HuH-7.5 (cell line): Measurements from ENCODE around the gene OCIAD2.
"Not testable (repeated sequence)": the region's sequence is repeated elsewhere in the genome, so short reads cannot be mapped to it uniquely, and the experiment has no call there.

Experiments
- DNase-seq: peaks from one replicate; pipeline ENCODE4 v3.0.0; 2011; ENCODE audit warnings: low spot score

OCIAD2 gene

GRCh38 chr4:48906206-48907173 lies at the start of gene OCIAD2:
Gene OCIAD2, minus strand, starts transcription at chr4:48906774. Its CDS starts 2,225 bp downstream, at chr4:48904549.
- no peak for DNase-seq

DNA sequence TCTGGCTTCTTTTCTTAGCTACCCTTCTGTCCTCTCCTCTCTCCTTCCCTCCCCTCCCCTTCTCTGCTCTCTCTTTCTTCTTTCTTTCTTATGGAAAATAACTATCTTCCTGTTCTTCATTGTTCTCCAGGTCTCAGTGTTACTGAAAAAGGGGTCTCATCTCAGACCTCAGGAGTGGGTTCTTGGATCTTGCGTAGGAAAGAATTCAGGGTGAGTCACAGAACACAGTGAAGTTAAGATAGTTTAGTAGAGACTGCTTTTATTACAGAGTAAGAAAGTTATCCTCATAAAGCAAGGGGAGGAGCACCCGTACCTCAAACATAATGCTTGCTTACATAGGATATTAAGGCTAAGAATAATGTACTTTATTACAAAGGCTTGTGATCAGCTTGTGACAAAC lies 47.7 kb upstream of the OCIAD2 start:
- DNase-seq, result no peak

GRCh38 chr4:48949518-48950219 lies 43.1 kb upstream of the OCIAD2 start:
- no peak for DNase-seq

DNA sequence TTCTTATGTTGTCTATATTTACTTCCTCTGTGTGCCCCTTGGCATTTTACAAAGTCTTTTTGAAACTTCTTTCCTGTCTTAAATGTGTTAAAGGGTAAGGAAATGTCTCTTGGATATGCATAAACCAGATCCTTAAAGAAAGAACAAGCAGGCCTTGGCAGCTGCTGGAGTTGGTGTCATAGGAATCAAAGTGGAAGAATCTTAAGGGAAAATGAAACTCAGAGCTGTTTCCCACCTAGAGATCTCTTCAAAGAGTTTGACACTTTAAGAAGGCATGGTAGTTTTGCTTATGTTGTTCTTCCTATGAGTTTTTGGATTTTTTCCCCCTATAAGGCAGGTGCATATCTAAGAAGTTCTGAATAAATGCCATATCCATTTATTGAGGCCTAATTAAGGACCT lies 42.5 kb upstream of the OCIAD2 start:
- DNase-seq, result no peak

GRCh38 chr4:48947731-48948130 lies 41.2 kb upstream of the OCIAD2 start:
- no peak for DNase-seq

DNA sequence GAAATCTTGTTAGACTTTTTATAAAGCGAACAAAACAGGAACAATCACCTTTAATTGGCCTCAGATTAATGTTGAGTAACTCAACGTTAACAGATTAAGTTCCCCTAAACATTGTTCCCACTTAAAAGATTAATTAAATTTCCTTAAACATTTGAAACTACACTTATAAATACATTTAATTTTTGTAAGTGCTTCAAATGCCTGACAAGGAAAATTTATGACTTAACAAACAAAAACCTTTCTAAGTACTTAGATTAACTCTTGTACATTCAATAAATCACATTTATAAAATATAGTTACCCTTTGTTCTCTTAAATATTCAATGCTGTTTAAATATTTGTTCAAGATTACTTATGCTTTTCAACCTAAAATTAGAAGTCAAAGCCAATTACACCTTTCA lies 39.4 kb upstream of the OCIAD2 start:
- DNase-seq, result no peak

DNA sequence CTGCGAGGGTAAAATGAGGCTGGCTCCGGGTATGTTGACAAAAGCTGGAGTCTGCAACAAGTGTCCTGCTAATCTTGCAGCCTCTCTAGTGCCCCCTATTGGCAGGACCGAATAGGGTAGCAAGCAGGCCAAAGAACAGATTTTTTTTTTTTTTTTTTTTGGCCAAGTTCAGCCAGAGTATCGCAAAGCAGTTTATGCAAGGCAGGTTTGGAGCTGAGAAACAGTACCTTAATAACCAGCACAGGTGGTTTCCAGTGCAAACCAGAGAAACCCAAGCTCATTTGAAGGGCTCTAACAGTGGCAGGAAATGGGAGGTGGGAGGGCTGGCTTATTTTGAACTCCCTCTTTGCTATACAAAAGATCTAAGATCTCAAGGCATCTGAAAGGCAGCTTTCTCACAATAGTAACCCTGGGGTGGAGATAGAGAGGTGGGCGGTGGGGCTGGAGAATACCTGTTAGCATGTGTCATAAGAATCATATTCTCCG lies 38.2 kb upstream of the OCIAD2 start:
- no peak for DNase-seq

- no peak for DNase-seq
Measured at GRCh38 chr4:48944252-48944651, 37.7 kb upstream of the OCIAD2 start.

DNA sequence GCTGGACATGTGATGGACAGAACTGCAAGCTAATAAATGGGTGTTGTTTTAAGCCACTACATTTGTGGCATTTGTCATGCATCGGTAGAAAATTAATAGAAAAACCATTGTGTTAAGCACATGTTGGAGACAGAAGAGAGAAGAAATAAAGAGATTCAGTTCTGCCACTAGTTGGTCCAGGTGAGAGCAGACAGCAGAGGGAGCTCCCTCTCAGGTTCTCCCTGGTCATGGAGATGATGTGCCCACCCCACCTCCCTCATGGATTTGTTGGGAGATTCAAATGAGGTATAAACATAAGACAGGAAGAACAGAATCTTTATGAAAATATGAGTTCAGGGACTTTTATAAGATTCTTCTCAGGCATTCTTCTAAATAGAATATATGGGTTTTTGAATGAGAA lies 36.8 kb upstream of the OCIAD2 start:
- DNase-seq, result no peak

DNA sequence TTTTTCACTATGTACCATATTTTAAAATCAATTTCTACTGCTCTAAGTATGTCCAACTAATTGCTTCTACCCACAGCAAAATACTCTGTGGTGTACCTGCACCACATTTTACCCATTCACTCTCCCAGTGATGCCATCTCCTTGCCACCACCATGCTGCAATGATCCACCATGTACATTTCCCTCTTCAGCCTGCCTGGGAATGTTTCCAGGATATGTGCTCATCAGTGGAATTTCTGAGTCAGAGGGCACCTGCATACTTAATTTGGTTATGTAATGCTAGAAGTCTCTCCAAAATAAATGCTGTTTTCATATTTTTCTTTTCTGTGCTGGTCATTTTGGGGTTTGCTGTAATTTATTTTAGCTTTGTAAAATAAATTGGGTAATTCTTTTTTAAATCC lies 33.2 kb upstream of the OCIAD2 start:
- no peak for DNase-seq

DNA sequence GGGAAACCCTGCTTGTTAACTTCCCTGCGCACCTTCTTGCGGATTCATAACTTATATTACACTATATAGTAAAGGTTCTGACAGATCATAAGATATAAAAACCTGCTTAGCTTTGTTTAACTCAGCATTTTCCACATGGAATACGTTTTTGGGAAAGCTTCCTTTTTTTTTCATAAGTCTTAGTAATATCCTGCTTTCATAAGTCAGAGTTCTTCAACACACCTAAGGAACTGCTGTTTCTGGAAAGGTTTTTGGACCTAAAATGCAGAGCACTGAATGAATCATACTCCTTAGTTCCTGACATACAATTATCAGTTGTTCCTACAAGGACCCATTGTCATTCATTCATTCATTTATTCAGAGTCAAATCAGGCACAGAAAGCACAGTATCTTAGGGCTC lies 32.3 kb upstream of the OCIAD2 start:
- DNase-seq, result no peak

GRCh38 chr4:48937033-48937432 lies 30.5 kb upstream of the OCIAD2 start:
- DNase-seq, result no peak

- DNase-seq, result no peak
Measured at GRCh38 chr4:48931459-48931858, 24.9 kb upstream of the OCIAD2 start.

GRCh38 chr4:48930654-48931053 lies 24.1 kb upstream of the OCIAD2 start:
- no peak for DNase-seq

DNA sequence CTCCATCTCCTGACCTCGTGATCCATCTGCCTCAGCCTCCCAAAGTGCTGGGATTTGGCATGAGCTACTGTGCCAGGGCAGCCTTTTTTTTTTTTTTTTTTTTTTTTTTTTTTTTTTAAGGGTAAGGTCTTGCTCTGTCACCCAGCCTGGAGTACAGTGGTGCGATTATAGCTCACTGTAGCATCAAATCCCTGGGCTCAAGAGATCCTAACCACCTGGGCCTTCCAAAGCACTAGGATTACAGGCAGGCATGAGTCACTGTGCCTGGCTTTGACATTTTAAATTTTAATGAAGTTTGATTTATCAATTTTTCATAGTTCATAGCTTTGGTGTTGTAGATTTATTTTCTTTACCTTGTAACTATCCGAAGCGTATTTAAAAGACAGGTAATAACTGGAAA lies 17.8 kb upstream of the OCIAD2 start:
- DNase-seq, result no peak

GRCh38 chr4:48923065-48923464 lies 16.5 kb upstream of the OCIAD2 start:
- DNase-seq, result not testable (repeated sequence)

- DNase-seq, result no peak
Measured at GRCh38 chr4:48914311-48914710, 7.7 kb upstream of the OCIAD2 start.

DNA sequence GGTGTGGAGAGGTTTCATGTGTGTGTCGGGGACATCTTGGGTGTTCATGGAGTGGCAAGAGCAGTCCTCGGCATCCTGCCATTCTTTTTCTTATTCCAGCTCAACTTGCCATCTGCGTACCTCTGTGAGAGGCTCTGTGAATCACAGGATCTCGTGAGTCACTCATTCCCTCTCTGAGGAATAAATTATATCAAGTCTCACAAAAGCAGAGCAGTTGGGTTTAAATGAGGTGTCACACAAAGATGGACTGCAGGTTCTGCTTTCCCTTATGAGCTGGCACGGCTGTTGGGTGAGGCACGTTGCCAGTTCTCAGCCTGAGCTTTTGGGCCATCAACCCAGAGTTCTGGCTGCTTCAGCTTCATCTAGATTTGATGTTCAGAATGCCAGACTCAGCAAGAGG lies 6.8 kb upstream of the OCIAD2 start:
- no peak for DNase-seq

GRCh38 chr4:48912349-48912748 lies 5.8 kb upstream of the OCIAD2 start:
- DNase-seq, result no peak

GRCh38 chr4:48910511-48910910 lies 3.9 kb upstream of the OCIAD2 start:
- DNase-seq, result no peak

- no peak for DNase-seq
Measured at GRCh38 chr4:48909697-48910096, 3.1 kb upstream of the OCIAD2 start.

DNA sequence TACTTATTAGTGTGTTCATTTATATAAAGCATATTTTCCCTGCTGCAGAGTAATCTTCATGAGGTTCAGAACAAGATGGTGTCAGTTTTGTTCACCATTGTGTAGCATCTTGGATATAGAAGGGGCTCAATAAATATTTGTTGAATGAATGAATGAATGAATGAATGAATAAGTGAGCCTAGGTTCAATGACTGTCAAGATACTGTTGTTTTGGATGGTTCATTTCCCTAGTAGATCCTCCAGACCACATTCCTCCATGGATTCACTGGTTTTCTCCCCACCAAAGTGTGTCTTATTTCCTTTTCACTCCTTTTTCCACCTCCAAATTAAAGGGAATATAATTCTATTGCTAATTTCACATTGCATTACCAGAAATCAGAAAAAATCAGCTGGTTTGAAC lies 2.1 kb upstream of the OCIAD2 start:
- DNase-seq, result no peak
